H9 (cell line): ENCODE results near the gene E2F1. TPM values are rescaled to one million over a fixed set of nuclear protein-coding genes. Genes with fewer than 3 reads are reported as not detected.

Experiments
- DNase-seq: peaks from one replicate; pipeline ENCODE4 v3.0.0-alpha.2; 2017
- H2AFZ ChIP-seq: one replicate; pipeline ENCODE4 v1.6.1; 2013; ENCODE audit warnings: mild to moderate bottlenecking, low read length, control low read depth, moderate library complexity
- H2AK5ac ChIP-seq: 2 replicates; pipeline ENCODE4 v1.6.1; 2013; ENCODE audit warnings: low read length, control low read depth, mixed read lengths; ENCODE audit not compliant: insufficient read length
- H2BK120ac ChIP-seq: one replicate; pipeline ENCODE4 v1.6.1; 2013; ENCODE audit warnings: low read depth, mild to moderate bottlenecking, low read length, control low read depth, inconsistent platforms; ENCODE audit not compliant: poor library complexity, severe bottlenecking
- H2BK12ac ChIP-seq: 2 replicates; pipeline ENCODE4 v1.6.1; 2013; ENCODE audit warnings: low read length, control low read depth, mixed read lengths, low read depth; ENCODE audit not compliant: insufficient read length
- H2BK15ac ChIP-seq: 2 replicates; pipeline ENCODE4 v1.6.1; 2013; ENCODE audit warnings: low read depth, low read length, control low read depth
- H2BK20ac ChIP-seq: one replicate; pipeline ENCODE4 v1.6.1; 2013; ENCODE audit warnings: low read depth, mild to moderate bottlenecking, low read length, control low read depth, inconsistent platforms; ENCODE audit not compliant: poor library complexity, severe bottlenecking
- H2BK5ac ChIP-seq: 2 replicates; pipeline ENCODE4 v1.6.1; 2013; ENCODE audit warnings: low read length, control low read depth, mixed read lengths; ENCODE audit not compliant: insufficient read length
- H3K14ac ChIP-seq: 2 replicates; pipeline ENCODE4 v1.6.1; 2013; ENCODE audit warnings: low read length, control low read depth; ENCODE audit not compliant: insufficient read depth
- H3K18ac ChIP-seq: 2 replicates; pipeline ENCODE4 v1.6.1; 2013; ENCODE audit warnings: low read depth, mild to moderate bottlenecking, mixed read lengths, low read length, control low read depth; ENCODE audit not compliant: insufficient read length
- H3K23ac ChIP-seq: 2 replicates; pipeline ENCODE4 v1.6.1; 2013; ENCODE audit warnings: low read length, control low read depth, mixed read lengths, low read depth; ENCODE audit not compliant: insufficient read length
- H3K23me2 ChIP-seq: 2 replicates; pipeline ENCODE4 v1.6.1; 2013; ENCODE audit warnings: low read depth, mild to moderate bottlenecking, mixed read lengths, low read length, control low read depth; ENCODE audit not compliant: insufficient read length, poor library complexity, severe bottlenecking
- H3K27ac ChIP-seq: 2 replicates; pipeline ENCODE4 v1.5.1; 2013; ENCODE audit warnings: low read length, control low read depth, mixed read lengths, low read depth; ENCODE audit not compliant: insufficient read length
- H3K27me3 ChIP-seq: 2 replicates; pipeline ENCODE4 v1.6.1; 2013; ENCODE audit warnings: low read length, control low read depth, inconsistent platforms; ENCODE audit not compliant: insufficient read depth
- H3K4ac ChIP-seq: 2 replicates; pipeline ENCODE4 v1.6.1; 2013; ENCODE audit warnings: low read depth, mild to moderate bottlenecking, control low read depth, inconsistent platforms, low read length, moderate library complexity
- H3K4me1 ChIP-seq: 2 replicates; pipeline ENCODE4 v1.6.1; 2013; ENCODE audit warnings: low read length, control low read depth, inconsistent platforms; ENCODE audit not compliant: insufficient read depth
- H3K4me2 ChIP-seq: 2 replicates; pipeline ENCODE4 v1.6.1; 2013; ENCODE audit warnings: low read length, control low read depth, mixed read lengths; ENCODE audit not compliant: insufficient read length, insufficient read depth
- H3K56ac ChIP-seq: 2 replicates; pipeline ENCODE4 v1.6.1; 2013; ENCODE audit warnings: low read depth, mild to moderate bottlenecking, mixed read lengths, low read length, control low read depth; ENCODE audit not compliant: insufficient read length
- H3K79me1 ChIP-seq: 2 replicates; pipeline ENCODE4 v1.6.1; 2013; ENCODE audit warnings: low read depth, mild to moderate bottlenecking, moderate library complexity, low read length, control low read depth, inconsistent platforms; ENCODE audit not compliant: insufficient read depth, poor library complexity, severe bottlenecking
- H3K79me2 ChIP-seq: 2 replicates; pipeline ENCODE4 v1.6.1; 2013; ENCODE audit warnings: low read length, control low read depth, inconsistent platforms; ENCODE audit not compliant: insufficient read depth
- H3K9ac ChIP-seq: 2 replicates; pipeline ENCODE4 v1.6.1; 2013; ENCODE audit warnings: low read length, control low read depth, mixed read lengths; ENCODE audit not compliant: insufficient read length; ENCODE audit errors: extremely low read depth
- H3K9me3 ChIP-seq: one replicate; pipeline ENCODE4 v1.6.1; 2013; ENCODE audit warnings: low read depth, low read length, inconsistent platforms; ENCODE audit not compliant: control insufficient read depth
- H3T11ph ChIP-seq: one replicate; pipeline ENCODE4 v1.6.1; 2013; ENCODE audit warnings: mild to moderate bottlenecking, low read length, control low read depth, inconsistent platforms
- H4K20me1 ChIP-seq: one replicate; pipeline ENCODE4 v1.6.1; 2013; ENCODE audit not compliant: control insufficient read depth, insufficient read length, insufficient read depth
- H4K5ac ChIP-seq: 2 replicates; pipeline ENCODE4 v1.6.1; 2013; ENCODE audit warnings: low read depth, mild to moderate bottlenecking, mixed read lengths, low read length, control low read depth; ENCODE audit not compliant: insufficient read length
- H4K8ac ChIP-seq: replicated peaks from 2 replicates; pipeline ENCODE4 v1.6.1; 2013; ENCODE audit warnings: low read length, control low read depth, mixed read lengths, low read depth; ENCODE audit not compliant: insufficient read length
- H4K91ac ChIP-seq: 2 replicates; pipeline ENCODE4 v1.6.1; 2013; ENCODE audit warnings: low read depth, mild to moderate bottlenecking, moderate library complexity, mixed read lengths, low read length, control low read depth; ENCODE audit not compliant: insufficient read length
- H3K27ac Mint-ChIP-seq, 3 experiments: 2 replicates in 2 of 3; 3 replicates in 1 of 3; pipeline ENCODE4 v1.8.0; 2020 to 2021; ENCODE audit warnings: mixed read lengths in 3 of 3, mild to moderate bottlenecking in 1 of 3, moderate library complexity in 1 of 3
- H3K27me3 Mint-ChIP-seq: 2 replicates; pipeline ENCODE4 v1.8.0; 2021; ENCODE audit warnings: low read depth, mild to moderate bottlenecking, moderate library complexity, mixed read lengths
- H3K36me3 Mint-ChIP-seq, 3 experiments: 2 replicates in 2 of 3; 3 replicates in 1 of 3; pipeline ENCODE4 v1.8.0; 2020 to 2021; ENCODE audit warnings: low read depth in 3 of 3, mixed read lengths in 3 of 3; ENCODE audit not compliant: insufficient read depth in 1 of 3
- H3K4me1 Mint-ChIP-seq, 2 experiments: 2 replicates each; pipeline ENCODE4 v1.8.0; 2020; ENCODE audit warnings: mixed read lengths in 2 of 2
- H3K4me3 Mint-ChIP-seq, 2 experiments: 2 replicates in 1 of 2; 3 replicates in 1 of 2; pipeline ENCODE4 v1.8.0; 2020 to 2021; ENCODE audit warnings: mild to moderate bottlenecking in 2 of 2, mixed read lengths in 2 of 2, moderate library complexity in 1 of 2
- H3K9me3 Mint-ChIP-seq, 2 experiments: 2 replicates in 1 of 2; 3 replicates in 1 of 2; pipeline ENCODE4 v1.8.0; 2020; ENCODE audit warnings: mild to moderate bottlenecking in 2 of 2, mixed read lengths in 2 of 2, moderate library complexity in 1 of 2
- WGBS: extraction: QIAGEN DNeasy Blood & Tissue Kit; methylation state at CpG from one replicate; pipeline ENCODE4 v1.1.7; 2013; ENCODE audit warnings: missing lambda C conversion rate, low lambda C conversion rate, mixed read lengths; ENCODE audit not compliant: insufficient read length; ENCODE audit errors: extremely low coverage; 5-methylcytosine and 5-hydroxymethylcytosine counted together
- total RNA-seq: library from RNA; stranded (reverse); gene quantifications from 2 replicates; pipeline ENCODE4 v1.2.1, GENCODE V29; 2021
- TF ChIP-seq, protein P1 (sequence below): fragments of 200-600 bp; sonication (generic); conservative IDR thresholded peaks from 3 replicates; pipeline ENCODE4 v1.8.0; 2021; ENCODE audit warnings: antibody characterized with exemption, mild to moderate bottlenecking

Gene E2F1
- total RNA-seq, 1 experiment from 2014 or later = 58.7 TPM

DNA sequence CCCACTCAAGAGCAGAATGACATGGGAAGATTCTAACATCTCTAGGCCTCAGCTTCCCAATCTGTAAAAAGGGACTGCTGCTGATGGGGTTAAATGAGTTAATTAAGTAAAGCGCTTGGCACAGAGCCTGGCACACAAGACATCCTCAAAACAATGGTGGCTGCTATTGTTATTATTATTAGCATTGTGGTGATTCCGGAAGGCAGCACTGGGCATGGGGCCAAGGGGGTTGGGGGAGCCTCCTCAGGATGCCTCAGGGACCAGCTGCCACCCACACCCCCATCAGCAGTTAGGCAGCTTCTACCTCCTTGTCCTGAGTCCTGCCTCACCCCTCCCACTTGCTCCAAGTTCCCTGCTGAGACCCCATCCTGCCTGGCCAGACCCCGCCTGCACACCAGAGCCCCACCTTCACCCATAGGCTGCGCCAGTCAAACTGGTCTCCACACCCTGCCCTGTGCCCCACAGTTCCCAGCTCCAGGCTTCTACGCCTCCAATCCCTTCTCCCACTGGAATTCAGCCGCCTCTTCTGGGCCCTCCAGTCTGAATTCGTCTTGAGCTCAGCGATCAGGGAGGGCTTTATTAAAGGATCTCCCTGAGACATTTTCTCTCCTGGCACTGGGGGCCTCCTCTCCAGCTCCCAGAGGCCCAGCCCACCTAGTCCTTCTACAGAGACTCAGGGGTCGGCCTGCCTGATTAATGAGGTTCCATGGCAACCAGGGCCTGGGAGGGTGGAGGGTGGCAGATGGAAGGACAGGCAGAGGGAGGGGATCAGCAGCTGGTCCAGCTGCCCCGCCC, 1.5 kb downstream of the E2F1 start:
- WGBS = no CpG with 5 or more reads among the region's 10 CpGs
- Histone ChIP-seq H2AFZ (no peak overlapping the region), H3K23me2 (peaks cover 10% of the 10 kb centered on the region), H3K9me3 (no peaks in the 10 kb centered on the region), H3K56ac (no peak overlapping the region), H3K23ac (no peak overlapping the region), H3K27ac (no peak overlapping the region), H4K5ac (no peak overlapping the region), H3K27me3 (no peaks in the 10 kb centered on the region), H3T11ph (no peak overlapping the region), H4K20me1 (no peaks in the 10 kb centered on the region), H4K91ac (no peak overlapping the region), H2BK120ac (no peak overlapping the region), H2BK12ac (no peak overlapping the region), H3K4me2 (peak overlapping the region; percentile 67), H3K18ac (no peak overlapping the region), H2BK15ac (no peak overlapping the region), H3K4me1 (no peaks in the 10 kb centered on the region), H3K79me2 (peaks cover 7% of the 10 kb centered on the region; the same call in 1 of the 2 replicates), H4K8ac (no peak overlapping the region), H3K9ac (peak overlapping the region; percentile 53), H2BK5ac (no peak overlapping the region), H3K79me1 (no peaks in the 10 kb centered on the region), H2BK20ac (no peak overlapping the region), H2AK5ac (no peak overlapping the region), H3K4ac (no peak overlapping the region), H3K14ac (no peak overlapping the region; the same call in 1 of the 2 replicates)
- Mint-ChIP-seq H3K4me3 (peak overlapping the region; percentile 86 to 92), H3K36me3 (peaks cover 2 to 26% (median 7%) of the 10 kb centered on the region in 3 experiments; a peak in 5 of 7 replicates), H3K9me3 (no peaks in the 10 kb centered on the region), H3K27ac (peak overlapping the region; percentile 69 to 95 (median 94)), H3K4me1 (peaks cover 25 to 29% of the 10 kb centered on the region in 2 experiments), H3K27me3 (peaks cover 32% of the 10 kb centered on the region)
- TF ChIP-seq, protein P1, sequence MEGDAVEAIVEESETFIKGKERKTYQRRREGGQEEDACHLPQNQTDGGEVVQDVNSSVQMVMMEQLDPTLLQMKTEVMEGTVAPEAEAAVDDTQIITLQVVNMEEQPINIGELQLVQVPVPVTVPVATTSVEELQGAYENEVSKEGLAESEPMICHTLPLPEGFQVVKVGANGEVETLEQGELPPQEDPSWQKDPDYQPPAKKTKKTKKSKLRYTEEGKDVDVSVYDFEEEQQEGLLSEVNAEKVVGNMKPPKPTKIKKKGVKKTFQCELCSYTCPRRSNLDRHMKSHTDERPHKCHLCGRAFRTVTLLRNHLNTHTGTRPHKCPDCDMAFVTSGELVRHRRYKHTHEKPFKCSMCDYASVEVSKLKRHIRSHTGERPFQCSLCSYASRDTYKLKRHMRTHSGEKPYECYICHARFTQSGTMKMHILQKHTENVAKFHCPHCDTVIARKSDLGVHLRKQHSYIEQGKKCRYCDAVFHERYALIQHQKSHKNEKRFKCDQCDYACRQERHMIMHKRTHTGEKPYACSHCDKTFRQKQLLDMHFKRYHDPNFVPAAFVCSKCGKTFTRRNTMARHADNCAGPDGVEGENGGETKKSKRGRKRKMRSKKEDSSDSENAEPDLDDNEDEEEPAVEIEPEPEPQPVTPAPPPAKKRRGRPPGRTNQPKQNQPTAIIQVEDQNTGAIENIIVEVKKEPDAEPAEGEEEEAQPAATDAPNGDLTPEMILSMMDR = no peak
- DNase-seq = peak; percentile 72
